Lung (tissue), 12 donors: ENCODE data around the gene ELOVL4. TPM values are rescaled to one million over a fixed set of nuclear protein-coding genes. Genes with fewer than 3 reads are reported as not detected.

Source experiments
- ATAC-seq: fragments of 200-7000 bp; cut with Tn5 transposase; one replicate; pipeline ENCODE4 v1.9.1; 2020; ENCODE audit warnings: moderate number of reproducible peaks; ENCODE audit not compliant: insufficient read depth, low FRiP score
- DNase-seq, 3 donors: peaks; one replicate each; pipeline ENCODE4 v3.0.0-alpha.2; 2013 to 2017
- H3K27ac ChIP-seq, 2 donors: one replicate each; pipeline ENCODE4 v1.5.1; 2013; ENCODE audit warnings: mild to moderate bottlenecking in 2 of 2, moderate library complexity in 2 of 2, control low read depth in 1 of 2, inconsistent platforms in 1 of 2, low read depth in 1 of 2, low read length in 1 of 2
- H3K27me3 ChIP-seq, 3 donors: one replicate each; pipeline ENCODE4 v1.5.1; 2013; ENCODE audit warnings: low read length in 2 of 3; ENCODE audit not compliant: control insufficient read depth in 3 of 3, insufficient read depth in 3 of 3
- H3K36me3 ChIP-seq, 4 donors: one replicate each; pipeline ENCODE4 v1.5.1; 2013; ENCODE audit warnings: low read length in 4 of 4, mild to moderate bottlenecking in 1 of 4, moderate library complexity in 1 of 4; ENCODE audit not compliant: control insufficient read depth in 4 of 4, insufficient read depth in 4 of 4
- H3K4me1 ChIP-seq, 5 donors: one replicate each; pipeline ENCODE4 v1.5.1; 2013; ENCODE audit warnings: low read length in 5 of 5, mild to moderate bottlenecking in 2 of 5, moderate library complexity in 1 of 5; ENCODE audit not compliant: control insufficient read depth in 5 of 5, insufficient read depth in 5 of 5
- H3K4me3 ChIP-seq: one replicate; pipeline ENCODE4 v1.5.1; 2013; ENCODE audit warnings: mild to moderate bottlenecking, control low read depth, moderate library complexity
- H3K9ac ChIP-seq, 2 donors: one replicate each; pipeline ENCODE4 v1.5.1; 2013; ENCODE audit warnings: low read length in 2 of 2, control low read depth in 1 of 2; ENCODE audit not compliant: insufficient read depth in 1 of 2
- H3K9me3 ChIP-seq, 4 donors: one replicate each; pipeline ENCODE4 v1.5.1; 2013; ENCODE audit warnings: low read length in 3 of 4, mild to moderate bottlenecking in 1 of 4, moderate library complexity in 1 of 4; ENCODE audit not compliant: control insufficient read depth in 4 of 4, insufficient read depth in 3 of 4
- WGBS, 2 donors: extraction: QIAGEN DNeasy Blood & Tissue Kit; methylation state at CpG; one replicate each; pipeline ENCODE4 v1.1.7; 2013; 5-methylcytosine and 5-hydroxymethylcytosine counted together
- polyA plus RNA-seq, 2 donors: library from polyadenylated mRNA; stranded (reverse); fragments of 200-250 nt; gene quantifications; one replicate each; pipeline ENCODE4 v1.2.1, GENCODE V29; 2013
- total RNA-seq, 2 donors: library from RNA; depleted of rRNA in 1 of 2; stranded (reverse); fragments of >200 nt in 1 of 2; gene quantifications; one replicate each; pipeline ENCODE4 v1.2.1, GENCODE V29; 2014 to 2021
- TF ChIP-seq, protein P1 (sequence below): IDR thresholded peaks from 2 replicates; pipeline ENCODE4 v1.5.1; 2012; ENCODE audit warnings: mild to moderate bottlenecking; ENCODE audit errors: control extremely low read depth, extremely low read depth
- donor health status: control.
- donor health status: control.
- donor health status: Bipolar disorder and iron deficiency.
- donor health status: healthy.
- donor health status: DM: yes; HTN: yes; CAD: no.

The ELOVL4 gene
- total and polyA plus RNA-seq, 4 donors, result 0.22 to 1.4 (median 0.26) TPM

DNA sequence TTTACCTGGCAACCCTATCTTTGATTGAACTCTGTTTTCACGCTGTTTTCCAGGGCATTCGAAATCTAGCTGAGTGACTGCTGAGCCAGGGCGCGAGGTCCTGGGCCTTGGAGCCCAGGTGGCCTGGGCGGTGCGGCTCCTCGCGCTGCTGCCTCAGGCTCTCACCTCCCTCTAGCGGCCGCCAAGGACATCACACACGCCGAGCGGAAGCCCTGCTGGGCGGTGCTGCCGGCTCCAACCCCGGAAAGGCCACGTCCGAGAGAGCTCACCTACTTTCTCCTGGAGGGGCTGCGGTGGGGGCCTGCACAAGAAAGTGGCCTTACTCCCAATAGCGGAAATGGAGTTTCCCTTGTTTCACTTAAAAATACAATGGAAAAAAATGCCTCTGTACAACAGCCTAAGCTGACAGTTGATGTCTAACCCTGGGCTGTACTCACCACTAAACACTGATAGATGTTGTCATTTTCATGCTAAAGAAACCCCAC is 77.7 kb downstream of the ELOVL4 start:
- Histone ChIP-seq H3K27ac (no peak overlapping the region), H3K4me3 (no peak overlapping the region), H3K4me1 (peaks cover 0 to 4% (median 3%) of the 10 kb centered on the region in 5 donors), H3K9me3 (no peaks in the 10 kb centered on the region), H3K36me3 (no peaks in the 10 kb centered on the region), H3K9ac (peak overlapping the region in 1 of 2 donors; percentile 38), H3K27me3 (no peaks in the 10 kb centered on the region)
- DNase-seq (peak; percentile 58 to 82 (median 76)), ATAC-seq (peak; percentile 99)
- WGBS, 2 donors, result 2% methylated on average over 20 of the region's 20 CpGs
- TF ChIP-seq, protein P1, sequence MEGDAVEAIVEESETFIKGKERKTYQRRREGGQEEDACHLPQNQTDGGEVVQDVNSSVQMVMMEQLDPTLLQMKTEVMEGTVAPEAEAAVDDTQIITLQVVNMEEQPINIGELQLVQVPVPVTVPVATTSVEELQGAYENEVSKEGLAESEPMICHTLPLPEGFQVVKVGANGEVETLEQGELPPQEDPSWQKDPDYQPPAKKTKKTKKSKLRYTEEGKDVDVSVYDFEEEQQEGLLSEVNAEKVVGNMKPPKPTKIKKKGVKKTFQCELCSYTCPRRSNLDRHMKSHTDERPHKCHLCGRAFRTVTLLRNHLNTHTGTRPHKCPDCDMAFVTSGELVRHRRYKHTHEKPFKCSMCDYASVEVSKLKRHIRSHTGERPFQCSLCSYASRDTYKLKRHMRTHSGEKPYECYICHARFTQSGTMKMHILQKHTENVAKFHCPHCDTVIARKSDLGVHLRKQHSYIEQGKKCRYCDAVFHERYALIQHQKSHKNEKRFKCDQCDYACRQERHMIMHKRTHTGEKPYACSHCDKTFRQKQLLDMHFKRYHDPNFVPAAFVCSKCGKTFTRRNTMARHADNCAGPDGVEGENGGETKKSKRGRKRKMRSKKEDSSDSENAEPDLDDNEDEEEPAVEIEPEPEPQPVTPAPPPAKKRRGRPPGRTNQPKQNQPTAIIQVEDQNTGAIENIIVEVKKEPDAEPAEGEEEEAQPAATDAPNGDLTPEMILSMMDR, result peak; percentile 74

DNA sequence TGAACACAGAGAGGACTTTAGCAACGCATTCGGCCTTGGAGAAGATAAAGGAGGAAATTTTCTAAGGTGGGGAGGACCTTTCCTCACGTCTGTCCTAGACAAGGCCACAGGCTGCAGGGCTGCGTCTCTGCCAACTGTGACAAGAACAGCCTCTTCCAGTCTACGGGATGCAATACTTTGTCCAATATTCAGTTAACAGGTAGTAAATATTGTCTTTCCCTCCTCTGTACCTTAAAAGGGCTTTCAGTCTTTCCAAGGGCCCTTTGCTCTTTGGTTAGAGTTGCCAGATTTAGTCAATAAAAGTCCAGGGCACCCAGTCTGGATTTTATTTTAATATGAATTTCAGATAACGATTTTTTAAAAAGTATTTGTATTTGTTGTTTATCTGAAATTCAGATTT is 78.2 kb downstream of the ELOVL4 start:
- TF ChIP-seq, protein P1, result no peak
- WGBS, 2 donors, result 81 to 86% methylated on average over 6 of the region's 6 CpGs
- H3K4me1 ChIP-seq, result peaks cover 0 to 4% (median 3%) of the 10 kb centered on the region in 5 donors
- no peaks in the 10 kb centered on the region for H3K36me3 ChIP-seq
- no peaks in the 10 kb centered on the region for H3K27me3 ChIP-seq
- no peak overlapping the region for H3K4me3 ChIP-seq
- no peak overlapping the region for H3K27ac ChIP-seq
- DNase-seq, result no peak
- ATAC-seq, result no peak
- H3K9ac ChIP-seq, result no peak overlapping the region
- no peaks in the 10 kb centered on the region for H3K9me3 ChIP-seq

DNA sequence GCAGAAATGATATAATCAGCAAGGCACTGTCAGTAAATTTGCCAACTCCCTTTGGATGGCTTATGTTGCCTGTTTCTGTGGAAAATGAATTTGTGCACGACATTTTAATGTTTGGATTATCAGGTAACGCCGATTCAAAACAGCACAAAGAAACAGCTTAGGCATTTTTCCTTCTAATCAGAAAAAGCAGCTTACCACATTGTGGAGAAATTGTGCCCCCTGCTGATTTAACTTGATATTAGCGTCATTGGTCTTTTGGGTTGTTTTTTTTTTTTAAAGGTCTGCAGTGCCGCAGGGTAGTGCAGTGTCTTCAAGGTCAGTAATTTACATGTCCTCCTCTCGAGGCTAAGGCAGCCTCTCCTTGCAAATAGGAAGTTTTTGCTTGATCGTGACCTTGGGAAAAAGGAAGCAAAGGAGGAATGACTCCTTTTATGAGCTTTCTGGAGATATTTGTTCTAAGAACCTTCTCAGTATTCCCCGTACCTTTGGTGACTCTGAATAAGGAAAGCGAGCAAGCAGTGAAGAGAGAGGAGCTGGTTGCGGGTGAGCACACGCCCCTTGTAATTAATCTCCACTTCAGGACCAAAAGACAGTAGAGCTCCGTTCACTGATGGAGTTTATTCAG is 79.1 kb downstream of the ELOVL4 start:
- Histone ChIP-seq H3K4me1 (peaks cover 0 to 4% (median 3%) of the 10 kb centered on the region in 5 donors), H3K36me3 (no peaks in the 10 kb centered on the region), H3K27me3 (no peaks in the 10 kb centered on the region), H3K27ac (no peak overlapping the region), H3K9me3 (no peaks in the 10 kb centered on the region), H3K9ac (peak overlapping the region in 1 of 2 donors; percentile 76), H3K4me3 (no peak overlapping the region)
- ATAC-seq (no peak), DNase-seq (peak; percentile 53 to 92 (median 92))
- WGBS, 2 donors, result 32 to 41% methylated on average over 12 of the region's 12 CpGs
- TF ChIP-seq, protein P1, result peak; percentile 9

Other genes with a start within 250 kb of the ELOVL4 start
- 1 to 10 TPM; 1.0 to 3.7 TPM for gene TTK, start 57.1 kb upstream of the ELOVL4 start, total RNA-seq
- 1 to 10 TPM in 1 of 2 donors, under 1 TPM in 1; 0.69 to 1.1 TPM for gene TTK, start 57.1 kb upstream of the ELOVL4 start, polyA plus RNA-seq
- 10 to 100 TPM; 23.3 to 27.7 TPM for gene BCKDHB, start 159.1 kb upstream of the ELOVL4 start, total RNA-seq
- gene BCKDHB, start 159.1 kb upstream of the ELOVL4 start, polyA plus RNA-seq, result 1 to 10 TPM; 6.9 to 8.1 TPM